WERI-Rb-1 (cell line): ENCODE data around the gene FGG.

Source experiments
- DNase-seq: peaks from one replicate; pipeline ENCODE4 v3.0.0-alpha.2; 2020
- H3K27ac ChIP-seq: fragments of 250-450 bp; sonication (Bioruptor Pico); 2 replicates; pipeline ENCODE4 v1.5.1; 2020; ENCODE audit warnings: mild to moderate bottlenecking, moderate library complexity
- H3K27me3 ChIP-seq: fragments of 250-450 bp; sonication (Bioruptor Pico); 2 replicates; pipeline ENCODE4 v1.5.1; 2021; ENCODE audit warnings: mild to moderate bottlenecking, low read depth, moderate library complexity; ENCODE audit not compliant: insufficient read depth, severe bottlenecking
- H3K36me3 ChIP-seq: fragments of 250-450 bp; sonication (Bioruptor Pico); 2 replicates; pipeline ENCODE4 v1.5.1; 2020; ENCODE audit warnings: mild to moderate bottlenecking, moderate library complexity
- H3K4me3 ChIP-seq: 2 replicates; pipeline ENCODE4 v1.5.1; 2011; ENCODE audit warnings: low read depth, mild to moderate bottlenecking, control low read depth, low read length
- H3K9me3 ChIP-seq: fragments of 250-450 bp; sonication (Bioruptor Pico); 2 replicates; pipeline ENCODE4 v1.5.1; 2021; ENCODE audit warnings: mild to moderate bottlenecking, moderate library complexity; ENCODE audit not compliant: severe bottlenecking
- TF ChIP-seq, protein P1 (sequence below): IDR thresholded peaks from 2 replicates; pipeline ENCODE4 v1.5.1; 2011; ENCODE audit warnings: low read depth, mild to moderate bottlenecking, control low read depth, inconsistent platforms, low read length

Gene FGG

DNA sequence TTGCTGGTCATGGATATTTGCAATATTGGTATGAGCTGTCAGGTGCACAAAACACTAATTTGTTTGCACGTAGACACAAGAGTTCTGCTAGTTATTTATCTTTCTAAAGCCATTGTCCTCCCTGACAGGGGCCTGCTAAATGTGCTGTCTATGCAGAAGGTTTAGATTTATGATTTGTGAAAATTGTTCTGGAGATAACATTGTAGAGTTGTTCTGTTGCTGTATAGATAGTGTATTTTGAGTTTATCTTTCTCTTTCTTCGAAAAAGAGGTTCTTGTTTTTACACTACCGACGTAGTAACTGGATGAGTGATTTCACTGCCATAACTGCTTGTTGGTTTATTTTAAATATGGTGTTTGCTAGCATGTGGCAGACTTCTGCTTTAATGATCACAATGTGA, 28.5 kb upstream of the FGG start:
- H3K9me3 ChIP-seq: no peaks in the 10 kb centered on the region
- DNase-seq: no peak
- TF ChIP-seq, protein P1, sequence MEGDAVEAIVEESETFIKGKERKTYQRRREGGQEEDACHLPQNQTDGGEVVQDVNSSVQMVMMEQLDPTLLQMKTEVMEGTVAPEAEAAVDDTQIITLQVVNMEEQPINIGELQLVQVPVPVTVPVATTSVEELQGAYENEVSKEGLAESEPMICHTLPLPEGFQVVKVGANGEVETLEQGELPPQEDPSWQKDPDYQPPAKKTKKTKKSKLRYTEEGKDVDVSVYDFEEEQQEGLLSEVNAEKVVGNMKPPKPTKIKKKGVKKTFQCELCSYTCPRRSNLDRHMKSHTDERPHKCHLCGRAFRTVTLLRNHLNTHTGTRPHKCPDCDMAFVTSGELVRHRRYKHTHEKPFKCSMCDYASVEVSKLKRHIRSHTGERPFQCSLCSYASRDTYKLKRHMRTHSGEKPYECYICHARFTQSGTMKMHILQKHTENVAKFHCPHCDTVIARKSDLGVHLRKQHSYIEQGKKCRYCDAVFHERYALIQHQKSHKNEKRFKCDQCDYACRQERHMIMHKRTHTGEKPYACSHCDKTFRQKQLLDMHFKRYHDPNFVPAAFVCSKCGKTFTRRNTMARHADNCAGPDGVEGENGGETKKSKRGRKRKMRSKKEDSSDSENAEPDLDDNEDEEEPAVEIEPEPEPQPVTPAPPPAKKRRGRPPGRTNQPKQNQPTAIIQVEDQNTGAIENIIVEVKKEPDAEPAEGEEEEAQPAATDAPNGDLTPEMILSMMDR: no peak

DNA sequence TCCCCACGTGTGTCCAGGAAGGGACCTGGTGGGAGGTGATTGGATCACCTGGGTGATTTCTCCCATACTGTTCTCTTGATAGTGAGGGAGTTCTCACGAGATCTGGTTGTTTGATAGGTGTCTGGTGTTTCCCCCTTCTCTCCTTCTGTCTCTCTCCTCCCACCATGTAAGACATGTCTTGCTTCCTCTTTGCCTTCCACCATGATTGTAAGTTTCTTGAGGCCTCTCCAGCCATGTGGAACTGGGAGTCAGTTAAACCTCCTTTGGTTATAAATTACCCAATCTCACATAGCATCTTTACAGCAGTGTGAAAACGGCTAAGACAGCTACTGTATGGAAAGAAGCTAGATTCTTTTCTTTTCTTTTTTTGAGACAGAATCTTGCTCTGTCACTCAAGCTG, 21.6 kb upstream of the FGG start:
- no peaks in the 10 kb centered on the region for H3K9me3 ChIP-seq
- DNase-seq: no peak
- H3K27me3 ChIP-seq: peaks cover 6% of the 10 kb centered on the region
- no peaks in the 10 kb centered on the region for H3K36me3 ChIP-seq
- H3K27ac ChIP-seq: no peak overlapping the region
- H3K4me3 ChIP-seq: no peak overlapping the region
- TF ChIP-seq, protein P1: no peak

More for the DNA sequence above, 28.5 kb upstream of the FGG start:
- H3K4me3 ChIP-seq: no peak overlapping the region
- H3K27ac ChIP-seq: no peak overlapping the region
- H3K36me3 ChIP-seq: no peaks in the 10 kb centered on the region
- H3K27me3 ChIP-seq: no peaks in the 10 kb centered on the region

DNA sequence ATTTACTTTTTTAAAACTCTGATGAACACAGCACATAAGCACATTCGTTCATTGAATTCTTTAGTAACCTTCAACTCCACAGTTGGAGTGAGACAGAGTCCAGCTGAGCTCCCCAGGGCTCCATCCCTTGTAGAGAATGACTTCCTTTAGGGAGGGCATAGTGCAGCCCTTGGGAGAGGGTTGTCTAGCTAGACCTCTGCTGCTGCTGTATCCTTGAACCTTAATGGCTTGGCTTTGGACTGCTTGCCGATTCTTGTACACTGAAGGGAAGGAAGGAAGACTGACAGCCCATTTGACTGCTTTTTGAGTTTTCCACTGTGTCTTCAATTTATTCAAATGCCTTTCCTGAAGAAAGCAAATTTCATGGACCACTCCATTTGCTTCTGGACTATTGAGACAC, 19.4 kb upstream of the FGG start:
- no peaks in the 10 kb centered on the region for H3K36me3 ChIP-seq
- H3K4me3 ChIP-seq: no peak overlapping the region
- H3K27me3 ChIP-seq: peaks cover 12% of the 10 kb centered on the region
- TF ChIP-seq, protein P1: no peak
- DNase-seq: no peak
- H3K27ac ChIP-seq: no peak overlapping the region
- no peaks in the 10 kb centered on the region for H3K9me3 ChIP-seq

DNA sequence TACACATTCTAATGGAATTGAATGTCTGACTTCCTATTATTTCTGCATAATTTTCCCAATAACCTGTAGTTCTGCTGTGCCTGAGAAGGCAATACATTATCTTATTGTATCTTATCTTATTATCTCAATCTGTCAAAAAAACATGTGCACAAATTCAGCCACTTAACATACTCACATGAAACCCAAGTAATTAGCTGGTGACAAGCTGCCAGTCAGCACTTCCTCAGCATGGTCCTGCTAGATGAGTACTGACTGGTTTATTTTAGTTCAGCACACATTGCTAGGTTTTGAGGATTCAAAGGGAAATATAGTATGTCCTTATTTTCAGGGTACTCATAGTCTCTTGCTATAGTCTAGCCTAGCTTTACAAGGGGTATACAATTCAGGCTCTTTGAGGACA, 17.9 kb upstream of the FGG start:
- no peaks in the 10 kb centered on the region for H3K36me3 ChIP-seq
- H3K9me3 ChIP-seq: no peaks in the 10 kb centered on the region
- H3K27me3 ChIP-seq: peaks cover 12% of the 10 kb centered on the region
- no peak for DNase-seq
- TF ChIP-seq, protein P1: no peak
- H3K27ac ChIP-seq: no peak overlapping the region
- H3K4me3 ChIP-seq: no peak overlapping the region

DNA sequence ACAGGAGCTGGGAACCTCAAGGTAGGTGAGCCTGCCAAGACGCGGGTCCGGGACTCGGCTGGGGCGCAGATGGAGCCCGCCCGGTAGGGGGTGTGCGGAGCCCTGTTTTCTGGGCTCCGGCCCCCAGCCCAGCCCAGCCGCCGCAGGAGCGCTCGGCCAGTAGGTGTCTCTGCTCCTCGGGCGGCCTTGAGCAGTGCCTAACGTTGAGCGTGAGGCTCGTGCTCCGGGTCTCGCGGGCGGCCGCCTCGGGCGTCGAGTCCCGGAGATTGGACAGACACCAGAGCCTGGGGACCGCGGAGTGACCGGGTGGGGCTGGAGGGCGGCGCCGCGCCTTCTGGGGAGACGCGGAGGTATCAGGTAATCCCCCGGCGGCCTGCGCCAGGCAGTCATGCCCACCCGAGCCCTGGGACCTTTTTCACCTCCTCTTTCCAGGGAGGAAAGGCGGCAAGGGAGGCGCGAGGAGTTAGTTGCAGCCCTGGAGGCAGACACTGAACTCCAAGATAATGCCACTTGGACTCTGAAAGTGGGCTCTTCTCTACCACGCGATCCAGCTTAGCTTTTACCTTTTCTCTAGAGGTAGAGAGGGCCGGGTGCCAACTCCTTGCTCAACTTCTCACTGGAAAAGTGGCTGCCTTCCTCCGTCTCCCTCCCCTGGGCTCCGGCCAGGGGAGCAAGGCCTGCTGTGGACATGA, 14.5 kb upstream of the FGG start:
- H3K4me3 ChIP-seq: peak overlapping the region; percentile 26

More for the DNA sequence above, 14.5 kb upstream of the FGG start:
- Histone ChIP-seq H3K27ac (no peak overlapping the region), H3K9me3 (no peaks in the 10 kb centered on the region), H3K36me3 (no peaks in the 10 kb centered on the region), H3K27me3 (peaks cover 9% of the 10 kb centered on the region)
- TF ChIP-seq, protein P1: peak; percentile 97
- DNase-seq: peak; percentile 89
